Fibroblast of lung (primary cell): ENCODE results near the gene DUSP11.
A peak's percentile ranks its signal among the peaks of the same experiment; 100 is the strongest.

ENCODE experiments used
- EZH2 ChIP-seq: IDR thresholded peaks from 2 replicates; pipeline ENCODE4 v1.5.1; 2012; ENCODE audit warnings: low read length, control low read depth, mild to moderate bottlenecking; ENCODE audit errors: missing control alignments
- TF ChIP-seq, protein P1 (sequence below), 2 donors: IDR thresholded peaks in 1 of 2; conservative IDR thresholded peaks in 1 of 2; 1 replicate in 1 of 2; 2 replicates in 1 of 2; pipeline ENCODE4 v1.5.1; 2011 to 2012; ENCODE audit warnings: low read length in 2 of 2, control low read depth in 1 of 2, inconsistent platforms in 1 of 2, low read depth in 1 of 2, mild to moderate bottlenecking in 1 of 2

GRCh38 chr2:73779467-73780236, at the start of gene DUSP11:
- TF ChIP-seq, protein P1, sequence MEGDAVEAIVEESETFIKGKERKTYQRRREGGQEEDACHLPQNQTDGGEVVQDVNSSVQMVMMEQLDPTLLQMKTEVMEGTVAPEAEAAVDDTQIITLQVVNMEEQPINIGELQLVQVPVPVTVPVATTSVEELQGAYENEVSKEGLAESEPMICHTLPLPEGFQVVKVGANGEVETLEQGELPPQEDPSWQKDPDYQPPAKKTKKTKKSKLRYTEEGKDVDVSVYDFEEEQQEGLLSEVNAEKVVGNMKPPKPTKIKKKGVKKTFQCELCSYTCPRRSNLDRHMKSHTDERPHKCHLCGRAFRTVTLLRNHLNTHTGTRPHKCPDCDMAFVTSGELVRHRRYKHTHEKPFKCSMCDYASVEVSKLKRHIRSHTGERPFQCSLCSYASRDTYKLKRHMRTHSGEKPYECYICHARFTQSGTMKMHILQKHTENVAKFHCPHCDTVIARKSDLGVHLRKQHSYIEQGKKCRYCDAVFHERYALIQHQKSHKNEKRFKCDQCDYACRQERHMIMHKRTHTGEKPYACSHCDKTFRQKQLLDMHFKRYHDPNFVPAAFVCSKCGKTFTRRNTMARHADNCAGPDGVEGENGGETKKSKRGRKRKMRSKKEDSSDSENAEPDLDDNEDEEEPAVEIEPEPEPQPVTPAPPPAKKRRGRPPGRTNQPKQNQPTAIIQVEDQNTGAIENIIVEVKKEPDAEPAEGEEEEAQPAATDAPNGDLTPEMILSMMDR (conservative IDR thresholded peaks at IDR 0.05 in 1 of 2, IDR thresholded peaks at IDR 0.05 in 1 of 2; ENCODE audit: low read depth in 1 of 2, low read length in 2 of 2), result peak; percentile 93 to 96
- TF ChIP-seq EZH2, result no peak
